ENCODE results near the gene TM9SF1.

The TM9SF1 gene

GRCh38 chr14:24150567-24150966 lies 44.7 kb downstream of the TM9SF1 start:
- no peak for DNase-seq (ENCODE audit: low read depth)

GRCh38 chr14:24150061-24150460 lies 45.2 kb downstream of the TM9SF1 start:
- no peak for DNase-seq (ENCODE audit: low read depth)

GRCh38 chr14:24149302-24149969 lies 45.8 kb downstream of the TM9SF1 start:
- no peak for DNase-seq (ENCODE audit: low read depth)

GRCh38 chr14:24147761-24148428 lies 47.3 kb downstream of the TM9SF1 start:
- DNase-seq (ENCODE audit: low read depth): no peak

GRCh38 chr14:24146978-24147760 lies 48.1 kb downstream of the TM9SF1 start, which contains the start of gene RNF31:
TSS of gene RNF31 (plus strand) at chr14:24147498. CDS start at chr14:24147699, 201 bp downstream.
- peak; percentile 90 for DNase-seq (ENCODE audit: low read depth)

GRCh38 chr14:24146453-24146977 lies 48.7 kb downstream of the TM9SF1 start, which contains the start of gene PSME2:
TSS of gene PSME2 (minus strand) at chr14:24146610. CDS start at chr14:24146581, 29 bp downstream.
- DNase-seq (ENCODE audit: low read depth): peak; percentile 73

GRCh38 chr14:24145690-24146452 lies 49.4 kb downstream of the TM9SF1 start:
- DNase-seq (ENCODE audit: low read depth): no peak

GRCh38 chr14:24145219-24145618 lies 50.0 kb downstream of the TM9SF1 start:
- no peak for DNase-seq (ENCODE audit: low read depth)

GRCh38 chr14:24144451-24144850 lies 50.8 kb downstream of the TM9SF1 start:
- DNase-seq (ENCODE audit: low read depth): no peak

- no peak for DNase-seq (ENCODE audit: low read depth)
Measured at GRCh38 chr14:24143511-24143910, 51.7 kb downstream of the TM9SF1 start.

- DNase-seq (ENCODE audit: low read depth): peak; percentile 93
Measured at GRCh38 chr14:24141097-24141880, 54.0 kb downstream of the TM9SF1 start, which contains the start of gene EMC9. TSS of gene EMC9 (minus strand) at chr14:24141591. CDS start at chr14:24141304, 287 bp downstream.

GRCh38 chr14:24139272-24139934 lies 55.8 kb downstream of the TM9SF1 start:
- no peak for DNase-seq (ENCODE audit: low read depth)

All from GM04503 (cell line).